AML-193 (cell line): ENCODE measurements around the gene RBFOX2.
"Not testable (repeated sequence)": the region's sequence is repeated elsewhere in the genome, so short reads cannot be mapped to it uniquely, and the experiment has no call there.

Experiments
- DNase-seq, 2 experiments: peaks; one replicate each; lab custom pipeline; 2025; lab: John Stamatoyannopoulos, UW

Gene RBFOX2

DNA sequence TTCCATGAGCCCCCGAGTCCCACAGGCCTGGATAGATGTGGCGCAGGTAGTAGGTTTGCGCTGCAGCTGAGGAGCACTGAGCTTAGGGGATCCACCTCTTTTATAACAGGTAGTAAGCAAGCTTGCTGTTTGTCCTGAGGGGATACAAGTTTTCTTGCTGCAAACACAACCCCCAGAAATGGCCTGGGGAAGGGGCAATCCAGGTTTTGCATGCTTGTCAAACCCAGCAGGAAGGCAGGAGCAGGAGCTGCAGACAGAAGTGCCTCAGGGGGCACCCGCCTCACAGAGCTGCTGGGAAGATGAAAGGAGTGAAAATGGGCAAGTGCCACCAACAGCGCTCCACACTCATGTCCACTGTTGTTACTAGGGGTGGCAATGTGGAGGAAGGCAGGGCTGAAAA lies 292.5 kb downstream of the RBFOX2 start:
- no peak for DNase-seq

DNA sequence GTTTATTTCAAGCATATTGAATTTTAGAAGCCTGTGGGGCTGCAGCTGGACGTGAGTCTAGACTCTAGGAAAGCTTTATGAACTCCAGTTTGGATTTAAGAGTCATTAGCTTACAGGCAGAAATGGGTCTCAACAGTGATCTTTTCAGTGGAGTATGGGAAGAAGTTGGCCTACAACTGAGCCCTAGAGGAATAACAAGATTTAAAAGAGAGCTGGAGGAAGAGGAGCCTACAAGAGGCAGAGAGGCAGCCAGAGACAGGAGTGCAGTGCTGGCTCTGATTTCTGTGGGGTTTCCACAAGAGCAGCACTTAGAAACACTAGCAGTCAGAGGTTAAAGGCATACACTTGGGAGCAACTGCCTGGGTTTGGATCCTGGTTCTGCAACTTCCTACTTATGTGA lies 293.1 kb downstream of the RBFOX2 start:
- no peak for DNase-seq

DNA sequence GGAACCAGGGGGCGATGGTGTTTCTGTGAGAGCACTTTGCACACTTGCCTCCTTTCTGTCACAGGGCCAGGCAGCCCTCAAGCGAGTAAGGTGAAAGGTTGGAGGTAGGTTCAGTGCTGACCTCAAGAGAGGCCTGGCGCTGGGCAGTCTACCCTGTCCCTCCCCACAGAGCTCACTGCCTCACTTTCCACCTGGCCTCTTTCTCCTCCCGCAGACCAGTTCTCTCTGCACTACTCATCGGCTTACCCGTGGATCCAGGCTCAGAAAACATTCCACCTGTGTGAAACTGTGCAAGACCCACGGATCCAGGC lies 294.2 kb downstream of the RBFOX2 start:
- DNase-seq = no peak

DNA sequence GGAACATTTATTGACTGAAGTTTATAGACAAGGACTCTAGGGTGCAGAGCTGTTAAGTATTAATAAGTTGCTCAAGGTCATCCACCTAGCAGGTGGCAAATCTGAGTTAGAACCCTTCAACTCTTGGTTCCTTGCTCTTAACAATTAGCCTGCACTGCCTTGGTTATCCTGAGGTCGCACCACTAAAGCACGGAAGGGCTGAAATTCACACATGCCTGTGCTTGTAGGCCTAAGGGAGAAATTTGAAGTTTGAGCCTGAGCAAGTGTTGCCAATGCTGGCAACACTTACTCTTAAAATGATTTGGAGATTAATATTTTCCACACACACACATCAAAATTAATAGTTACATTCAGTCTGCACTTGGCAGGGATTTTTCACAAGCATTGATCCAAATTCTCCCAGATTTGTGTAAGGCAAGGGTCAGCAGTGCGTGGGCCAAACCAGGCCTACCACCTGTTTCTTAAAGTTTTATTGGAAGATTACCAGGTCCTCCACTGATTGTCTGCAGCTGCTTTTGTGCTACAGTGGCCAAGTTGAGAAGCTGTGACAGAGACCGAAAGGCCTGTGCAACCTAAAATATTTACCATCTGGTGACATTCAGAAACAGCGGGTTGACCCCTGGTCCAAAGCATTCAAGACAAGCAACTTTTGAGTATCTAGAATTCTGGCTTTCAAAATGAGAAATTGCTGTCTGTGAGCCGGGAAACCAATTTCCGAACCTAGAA lies 294.7 kb downstream of the RBFOX2 start:
- no peak for DNase-seq

DNA sequence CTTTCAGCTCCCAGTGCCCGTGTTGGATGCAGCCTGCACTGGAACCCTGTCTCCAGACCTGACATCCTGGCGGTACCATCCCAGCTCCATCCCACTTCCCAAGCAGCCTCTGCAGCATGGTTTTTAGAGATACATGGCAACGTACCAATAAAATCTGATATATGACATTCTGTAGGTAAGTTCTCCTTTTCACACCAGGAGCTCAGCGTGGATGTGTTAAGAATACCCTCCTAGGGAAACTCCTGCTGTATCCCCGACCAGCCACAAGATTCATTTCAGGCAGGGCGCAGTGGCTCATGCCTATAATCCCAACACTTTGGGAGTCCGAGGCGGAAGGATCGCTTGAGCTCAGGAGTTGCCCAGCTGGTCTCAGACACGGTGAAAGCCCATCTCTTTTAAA lies 295.6 kb downstream of the RBFOX2 start:
- DNase-seq = no peak

DNA sequence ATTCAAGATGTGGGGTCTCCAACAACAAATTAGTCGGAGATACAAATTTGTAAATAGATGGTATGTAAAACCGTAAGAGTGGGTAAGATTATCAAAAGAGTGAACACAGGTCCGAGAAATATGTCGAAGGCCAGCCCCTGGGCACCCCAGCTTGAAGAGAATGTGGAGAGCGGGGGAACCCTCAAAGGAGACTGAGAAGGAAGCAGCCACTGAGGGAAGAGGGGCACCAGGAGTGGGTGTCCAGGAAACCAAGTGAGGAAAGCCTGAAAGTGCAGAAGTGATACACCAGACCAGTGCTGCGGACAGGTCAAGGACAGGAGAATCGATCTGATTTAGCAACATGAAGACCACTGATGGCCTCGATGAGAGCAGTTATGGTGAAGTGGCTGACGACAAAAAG lies 296.5 kb downstream of the RBFOX2 start:
- no peak for DNase-seq

DNA sequence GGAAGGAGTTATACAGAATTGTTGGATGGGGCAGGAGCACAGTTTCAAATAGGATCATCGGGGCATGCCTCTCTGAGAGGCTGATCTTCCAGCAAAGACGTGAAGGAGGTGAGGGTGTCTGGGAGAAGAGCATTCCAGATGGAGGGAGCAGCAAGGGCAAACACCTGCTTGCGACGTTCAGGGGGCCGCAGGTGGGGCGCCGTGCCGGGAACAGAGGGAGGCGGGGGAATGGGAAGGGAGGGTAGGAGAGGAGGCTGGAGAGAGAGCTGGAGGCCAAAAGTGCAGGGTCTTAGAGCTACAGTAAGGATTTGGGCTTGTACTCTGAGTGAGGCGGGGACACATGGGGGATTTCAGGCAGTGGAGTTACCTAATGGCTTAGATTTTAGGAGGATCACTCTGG lies 297.3 kb downstream of the RBFOX2 start:
- DNase-seq = no peak

DNA sequence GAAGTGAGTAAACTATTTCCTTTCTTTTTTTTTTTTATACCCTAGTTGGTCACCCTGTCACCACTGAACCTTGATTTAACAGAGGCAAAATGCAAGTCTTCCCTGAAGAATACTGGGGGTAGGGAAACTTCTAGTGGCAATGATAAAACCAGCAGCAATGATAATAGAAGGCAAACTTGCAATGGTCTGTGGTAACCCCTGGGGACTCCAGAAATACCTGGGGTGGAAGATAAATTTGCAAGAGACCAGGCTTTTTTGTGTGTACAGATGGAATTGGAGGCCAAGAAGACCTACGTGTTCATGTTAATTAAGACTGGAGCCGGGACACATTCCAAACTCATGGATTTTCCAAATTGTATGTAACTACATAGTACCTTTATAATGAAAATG lies 299.3 kb downstream of the RBFOX2 start:
- no peak for DNase-seq

DNA sequence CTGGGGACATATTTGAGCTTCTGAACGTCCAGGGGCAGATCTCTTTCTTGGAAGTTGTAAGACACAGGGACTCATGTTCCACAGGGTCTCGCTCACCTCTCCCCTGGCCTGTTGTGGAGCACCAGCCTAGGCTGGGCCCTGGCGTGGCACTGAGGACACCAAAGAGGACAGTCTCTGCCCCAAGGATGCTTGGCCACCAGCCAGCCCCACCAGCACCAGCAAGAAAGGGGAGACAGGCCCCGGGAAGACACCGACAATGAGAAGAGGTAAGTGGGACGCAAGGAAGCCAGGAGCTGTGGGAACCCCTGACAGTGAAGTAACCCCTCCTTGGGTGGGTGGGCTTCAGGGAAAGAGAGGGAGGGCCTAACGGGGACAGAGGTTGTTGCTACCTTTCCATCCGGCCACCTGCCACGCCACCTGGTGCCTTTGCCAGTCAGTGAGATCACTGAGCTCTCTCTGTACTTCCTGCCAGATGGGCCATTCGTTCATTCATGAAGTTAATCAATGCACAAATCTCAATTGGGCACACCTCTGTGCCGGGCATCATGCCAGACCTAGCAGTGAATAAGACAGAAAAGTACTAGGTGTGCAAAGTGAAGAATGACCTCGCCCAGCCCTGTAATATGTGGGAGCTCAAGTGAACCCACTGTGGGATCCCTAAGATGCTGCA lies 299.9 kb downstream of the RBFOX2 start:
- no peak for DNase-seq

DNA sequence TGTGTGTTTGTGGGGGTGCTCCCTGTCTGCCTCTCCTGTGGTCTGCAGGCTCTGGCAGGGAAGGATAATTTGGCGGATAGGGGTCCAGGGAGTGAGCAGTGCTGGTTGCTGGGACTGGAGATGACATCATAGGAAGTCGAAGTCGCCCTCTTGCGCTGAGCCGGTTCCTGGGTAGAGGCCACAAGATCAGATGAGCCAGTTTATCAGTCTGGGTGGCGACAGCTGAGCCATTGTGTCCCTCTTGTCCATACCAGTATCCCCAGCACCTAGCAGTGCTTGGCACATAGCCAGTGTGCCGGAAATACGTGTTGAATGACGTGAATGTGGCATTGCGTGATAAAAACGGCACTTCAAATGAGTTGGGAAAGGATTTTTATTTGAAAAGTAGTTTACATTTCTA lies 301.2 kb downstream of the RBFOX2 start:
- no peak for DNase-seq

DNA sequence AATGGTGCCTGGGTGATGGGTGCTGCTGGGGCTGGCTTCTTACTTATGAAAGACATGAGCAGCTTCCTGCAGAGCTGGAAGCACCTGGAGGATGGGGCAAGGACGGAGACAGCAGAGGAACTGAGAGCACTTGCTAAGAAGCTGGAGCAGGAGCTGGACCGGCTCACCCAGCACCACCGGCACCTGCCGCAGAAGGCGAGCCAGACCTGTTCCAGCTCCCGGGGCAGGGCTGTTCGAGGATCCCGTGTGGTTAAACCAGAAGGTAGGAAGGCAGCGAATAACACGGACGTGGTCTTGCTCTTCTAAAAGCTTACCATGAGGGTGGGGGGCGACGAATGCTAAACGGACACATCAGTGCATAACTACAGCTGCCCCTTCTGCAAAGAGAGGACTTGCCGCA lies 301.7 kb downstream of the RBFOX2 start:
- DNase-seq = no peak

DNA sequence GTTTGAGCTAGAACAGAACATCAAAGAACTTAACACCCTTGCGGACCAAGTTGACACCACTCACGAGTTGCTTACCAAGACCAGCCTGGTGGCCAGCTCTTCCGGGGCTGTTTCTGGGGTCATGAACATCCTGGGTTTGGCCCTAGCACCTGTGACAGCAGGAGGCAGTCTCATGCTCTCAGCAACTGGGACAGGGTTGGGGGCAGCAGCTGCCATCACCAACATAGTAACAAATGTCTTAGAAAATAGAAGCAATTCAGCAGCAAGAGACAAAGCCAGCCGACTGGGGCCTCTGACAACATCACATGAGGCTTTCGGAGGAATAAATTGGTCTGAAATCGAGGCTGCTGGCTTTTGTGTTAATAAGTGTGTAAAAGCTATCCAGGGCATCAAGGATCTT lies 302.2 kb downstream of the RBFOX2 start:
- no peak for DNase-seq

DNA sequence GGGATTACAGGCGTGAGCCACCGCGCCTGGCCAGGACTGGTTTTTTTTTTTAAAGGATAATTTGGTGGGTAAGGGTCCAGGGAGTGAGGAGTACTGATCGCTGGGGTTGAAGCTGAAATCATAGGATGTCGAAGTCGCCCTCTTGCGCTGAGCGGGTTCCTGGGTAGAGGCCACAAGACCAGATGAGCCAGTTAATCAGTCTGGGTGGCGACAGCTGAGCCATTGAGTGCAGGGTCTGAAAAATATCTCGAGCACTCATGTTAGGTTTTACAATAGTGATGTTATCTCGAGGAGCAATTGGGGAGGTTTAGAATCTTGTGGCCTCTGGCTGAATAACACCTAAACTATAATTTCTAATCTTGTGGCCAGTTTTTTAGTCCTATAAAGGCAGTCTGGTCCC lies 303.1 kb downstream of the RBFOX2 start:
- DNase-seq = no peak

DNA sequence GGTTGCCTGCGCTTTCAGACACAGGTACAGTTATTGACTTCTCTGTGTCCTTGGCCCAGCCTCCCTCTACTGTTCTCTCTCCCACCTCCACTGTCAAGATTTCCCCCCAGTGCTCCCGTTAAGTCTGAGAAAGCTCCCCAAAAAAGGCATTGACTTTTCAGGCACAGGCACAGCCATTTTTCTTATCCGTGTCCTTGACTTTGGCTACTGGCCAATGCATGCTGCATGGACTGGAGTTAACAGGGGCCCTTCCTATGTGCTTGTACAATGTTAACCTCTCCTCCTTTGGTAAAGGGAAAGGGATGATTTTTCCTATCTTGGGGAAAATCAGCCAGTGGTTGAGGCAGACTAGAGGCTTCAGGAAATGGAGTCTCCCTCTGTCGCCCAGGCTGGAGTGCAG lies 306.7 kb downstream of the RBFOX2 start:
- no peak for DNase-seq

DNA sequence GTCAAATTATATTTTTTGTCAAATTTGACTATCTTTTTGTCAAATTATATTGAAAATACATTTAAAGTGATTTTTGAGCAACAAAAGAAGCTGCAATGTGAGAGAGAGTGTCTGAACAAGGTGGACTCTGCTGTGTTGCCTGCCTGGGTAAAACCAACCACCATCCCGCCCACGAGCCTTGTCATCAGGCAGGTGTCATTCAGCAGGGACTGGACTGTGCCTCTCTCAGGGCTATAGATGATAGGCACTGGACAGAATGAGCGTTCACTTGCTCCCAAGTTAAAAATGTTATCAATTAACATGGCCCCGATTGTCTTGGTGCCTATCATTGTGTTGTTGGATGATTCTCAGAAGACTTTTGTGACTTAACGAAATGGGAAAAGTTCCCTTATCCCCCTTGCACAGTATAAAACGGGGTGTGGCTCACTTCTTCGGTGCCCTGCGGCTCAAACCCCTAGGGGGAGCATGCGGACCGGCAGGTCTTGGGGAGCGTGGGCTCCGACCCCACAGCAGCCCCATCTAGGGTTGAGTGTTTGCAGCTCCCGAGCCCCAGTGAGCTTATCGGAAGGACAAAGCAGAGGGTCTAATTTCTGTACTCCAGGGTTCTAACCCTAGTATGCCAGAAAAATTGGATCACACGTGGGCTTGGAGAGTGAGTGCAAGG lies 309.3 kb downstream of the RBFOX2 start:
- DNase-seq = no peak

DNA sequence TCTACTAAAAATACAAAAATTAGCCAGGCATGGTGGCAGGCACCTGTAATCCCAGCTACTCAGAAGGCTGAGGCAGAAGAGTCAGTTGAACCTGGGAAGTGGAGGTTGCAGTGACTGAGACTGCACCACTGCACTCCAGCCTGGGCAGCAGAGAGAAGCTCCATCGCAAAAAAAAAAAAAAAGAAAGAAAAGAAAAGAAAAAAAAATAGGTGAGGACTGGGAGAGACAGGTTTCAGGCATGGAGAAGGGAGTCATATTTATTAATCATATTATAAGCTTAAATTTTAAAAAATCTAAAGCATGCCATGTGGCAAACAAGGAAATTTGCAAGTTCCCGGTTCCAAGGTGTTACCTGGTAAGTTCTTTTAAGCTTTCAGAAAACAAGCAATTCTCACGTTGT lies 311.1 kb downstream of the RBFOX2 start, which contains the start of gene APOL5:
Gene APOL5, plus strand, starts transcription at position 301 of the 400 bp plus-strand sequence. Its CDS starts 0 bp downstream, at position 301.
- no peak for DNase-seq

DNA sequence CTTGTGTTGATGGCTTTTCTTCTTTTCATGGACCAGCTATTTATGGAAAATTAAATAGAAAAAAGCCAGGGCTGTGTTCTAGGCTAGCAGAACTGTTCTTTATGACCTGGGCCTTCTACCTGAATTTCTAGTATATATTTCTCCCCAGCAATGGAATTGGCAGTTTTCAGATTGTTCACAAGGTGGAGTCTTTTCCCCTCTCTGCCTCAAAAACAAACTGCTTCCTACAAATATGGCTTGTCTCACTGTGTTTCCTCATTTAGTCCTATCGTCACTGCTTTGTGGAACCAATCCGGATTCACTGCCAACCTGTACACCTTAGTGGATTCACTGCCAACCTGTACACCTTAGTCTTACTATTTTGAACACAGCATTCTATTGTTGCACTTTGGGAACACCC lies 316.0 kb downstream of the RBFOX2 start:
- no peak for DNase-seq

DNA sequence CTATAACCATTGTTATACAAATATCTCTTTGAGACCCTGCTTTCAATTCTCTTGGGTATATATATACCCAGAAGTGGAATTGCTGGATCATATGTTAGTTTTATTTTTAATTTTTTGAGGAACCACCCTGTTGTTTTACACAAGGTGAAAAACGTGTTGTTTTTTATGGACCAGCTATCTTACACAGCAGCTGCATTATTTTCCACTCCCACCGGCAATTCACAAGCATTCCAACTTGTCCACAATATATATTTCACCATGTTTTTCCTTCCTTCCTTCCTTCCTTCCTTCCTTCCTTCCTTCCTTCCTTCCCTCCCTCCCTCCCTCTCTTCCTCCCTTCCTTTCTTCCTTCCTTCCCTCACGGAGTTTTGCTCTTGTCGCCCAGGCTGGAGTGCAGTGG lies 317.3 kb downstream of the RBFOX2 start:
- no peak for DNase-seq

DNA sequence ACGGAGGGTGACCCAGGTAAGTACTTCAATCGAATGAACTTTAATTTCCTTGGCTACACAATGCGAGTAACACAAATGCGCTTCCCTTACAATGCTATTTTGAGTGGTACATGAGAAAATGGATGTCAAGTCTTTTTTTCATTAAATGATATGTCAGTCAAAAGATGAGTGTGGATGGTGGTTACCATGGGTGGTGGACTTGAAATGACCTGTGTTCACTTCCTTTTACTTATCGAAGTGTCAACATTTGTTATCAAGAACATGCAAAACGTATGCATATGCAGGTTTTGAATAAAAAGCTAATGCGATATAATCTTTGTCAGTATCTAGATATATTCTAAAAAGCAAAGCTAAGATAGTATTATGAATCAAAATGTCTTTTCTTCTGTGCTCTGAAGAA lies 319.7 kb downstream of the RBFOX2 start:
- DNase-seq = no peak

DNA sequence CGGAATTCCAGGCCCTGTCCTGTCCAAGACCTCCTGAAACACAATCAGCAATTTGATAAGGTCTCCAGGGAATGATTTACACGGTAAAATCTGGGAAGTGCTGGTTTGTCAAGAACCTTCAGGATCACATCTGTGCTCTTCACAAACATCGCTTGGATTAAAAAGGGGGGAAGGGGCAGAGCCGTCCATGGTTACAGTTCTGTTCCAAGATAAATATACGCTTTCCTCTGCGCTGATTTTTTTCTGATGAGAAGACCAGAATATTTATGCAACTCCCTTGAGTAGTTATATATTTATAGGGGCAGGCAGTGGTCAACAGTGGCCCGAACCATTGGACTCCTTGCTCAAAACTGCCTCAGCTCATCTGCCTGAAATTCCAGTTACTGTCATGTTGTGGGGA lies 320.2 kb downstream of the RBFOX2 start:
- DNase-seq = no peak

DNA sequence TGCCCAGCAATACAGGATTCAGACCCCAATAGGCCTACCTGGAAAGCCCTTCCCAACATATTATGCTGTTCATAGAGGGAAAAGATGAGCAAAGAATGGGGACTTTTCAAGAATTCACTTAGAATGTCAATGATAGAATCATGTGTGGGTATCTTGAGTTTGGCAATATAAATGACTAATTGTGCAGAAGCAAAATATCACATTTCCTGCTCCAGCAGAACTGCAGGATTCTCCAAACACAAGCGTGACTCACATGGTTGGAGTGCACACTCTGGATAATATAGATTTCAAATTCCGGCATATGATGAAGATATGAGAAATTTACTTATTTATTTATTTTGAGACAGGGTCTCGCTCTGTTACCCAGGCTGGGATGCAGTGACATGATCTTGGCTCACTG lies 323.5 kb downstream of the RBFOX2 start:
- DNase-seq = no peak

DNA sequence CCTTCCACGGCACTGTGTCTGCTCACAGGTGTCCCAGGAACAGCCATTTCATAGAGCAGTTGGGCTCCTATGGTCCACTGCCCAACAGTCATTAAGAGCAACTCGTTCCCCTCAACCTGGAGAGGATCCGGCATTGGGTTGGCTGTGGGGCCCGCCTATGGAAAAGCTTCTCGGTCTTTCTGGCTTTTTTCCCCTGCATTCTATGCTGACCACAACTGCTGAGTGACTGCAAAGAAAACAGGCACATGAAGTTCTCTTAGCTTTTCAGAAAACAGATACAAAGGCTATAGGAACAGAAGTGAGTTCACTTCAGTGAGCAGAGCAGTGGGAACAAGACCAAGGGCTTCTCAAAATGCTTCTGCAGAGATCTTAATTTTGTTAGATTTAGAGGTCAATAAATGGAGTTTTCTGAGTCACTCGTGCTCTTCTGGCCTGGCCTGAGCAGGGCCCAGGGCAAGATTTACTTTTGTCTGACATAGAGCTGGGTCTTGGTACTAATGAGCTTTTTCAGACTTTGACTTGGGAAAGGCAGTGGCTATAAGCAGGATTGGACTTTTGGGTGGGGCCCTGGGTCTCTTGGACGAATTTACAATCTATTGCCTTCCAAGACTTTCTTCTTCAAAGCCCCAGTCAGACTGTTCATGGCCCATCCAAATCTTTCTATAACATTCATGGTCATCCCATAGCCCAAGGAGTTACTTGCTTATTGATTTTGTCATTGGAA lies 324.6 kb downstream of the RBFOX2 start:
- no peak for DNase-seq

DNA sequence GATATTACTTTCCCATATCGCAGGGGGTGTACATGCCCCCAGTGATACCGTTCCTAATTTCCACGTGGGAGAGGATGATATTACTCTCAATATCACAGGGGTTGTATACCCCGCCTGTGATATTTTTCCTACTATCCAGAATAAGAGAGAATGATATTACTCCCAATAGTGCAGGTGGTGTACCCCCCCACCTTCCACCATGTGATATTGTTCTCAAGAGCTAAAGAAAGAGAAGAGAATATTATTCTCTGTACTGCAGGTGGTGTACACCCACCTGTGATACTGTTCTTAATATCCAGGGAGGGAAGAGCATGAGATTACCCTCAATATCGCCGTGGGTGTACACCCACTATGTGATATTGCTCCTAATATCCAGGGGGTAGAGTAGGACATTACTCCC lies 328.8 kb downstream of the RBFOX2 start:
- not testable (repeated sequence) for DNase-seq
